Measurements from ENCODE around the gene SPSB2.

SPSB2 gene

GRCh38 chr12:6851153-6851920 is 21.8 kb downstream of the SPSB2 start, which contains the start of gene CDCA3:
CDCA3 (minus strand) TSS chr12:6851286; CDS start chr12:6850952, 334 bp downstream.
- DNase-seq (ENCODE audit: low spot score), result peak; percentile 98

GRCh38 chr12:6850796-6851152 is 22.3 kb downstream of the SPSB2 start:
- no peak for DNase-seq (ENCODE audit: low spot score)

GRCh38 chr12:6849976-6850560 is 23.0 kb downstream of the SPSB2 start:
- no peak for DNase-seq (ENCODE audit: low spot score)

DNA sequence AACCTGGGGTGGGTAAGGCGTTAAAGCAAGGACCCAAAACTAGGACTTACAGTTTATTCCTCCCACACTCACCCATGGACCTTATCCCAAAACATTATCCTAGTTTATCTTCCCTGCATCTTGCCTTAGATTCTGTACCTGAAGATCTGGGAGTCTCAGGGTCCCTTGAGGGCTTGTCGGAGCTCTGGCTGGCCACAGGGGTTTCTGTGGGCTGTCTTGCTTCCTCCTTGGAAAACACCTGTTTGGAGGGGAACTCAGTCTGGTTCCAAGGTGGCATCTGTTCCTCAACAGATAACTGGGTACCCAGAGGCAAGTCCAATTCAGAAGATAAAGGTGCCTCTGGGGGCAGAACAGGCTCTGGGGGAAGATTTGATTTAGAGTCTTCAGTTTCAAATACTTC is 23.7 kb downstream of the SPSB2 start:
- no peak for DNase-seq (ENCODE audit: low spot score)

DNA sequence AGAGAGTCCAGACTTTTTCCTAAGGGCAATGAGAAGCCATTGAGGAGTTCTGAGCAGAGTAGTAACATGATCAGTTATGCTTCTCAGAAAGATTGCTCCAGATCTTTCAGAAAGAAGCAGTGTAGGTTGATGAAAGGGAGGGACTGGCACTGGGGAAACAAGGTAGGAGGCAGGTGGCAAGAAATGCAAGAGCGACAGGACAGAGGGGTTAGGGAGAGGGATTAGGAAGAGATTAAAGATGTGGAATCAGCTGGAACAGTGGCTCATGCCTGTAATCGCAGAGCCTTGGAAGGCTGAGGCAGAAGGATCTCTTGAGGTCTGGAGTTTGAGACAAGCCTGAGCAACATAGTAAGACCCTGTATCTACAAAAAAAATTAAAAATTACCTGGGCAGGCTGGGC is 25.4 kb downstream of the SPSB2 start:
- no peak for DNase-seq (ENCODE audit: low spot score)

GRCh38 chr12:6846316-6846869 is 26.7 kb downstream of the SPSB2 start:
- no peak for DNase-seq (ENCODE audit: low spot score)

DNA sequence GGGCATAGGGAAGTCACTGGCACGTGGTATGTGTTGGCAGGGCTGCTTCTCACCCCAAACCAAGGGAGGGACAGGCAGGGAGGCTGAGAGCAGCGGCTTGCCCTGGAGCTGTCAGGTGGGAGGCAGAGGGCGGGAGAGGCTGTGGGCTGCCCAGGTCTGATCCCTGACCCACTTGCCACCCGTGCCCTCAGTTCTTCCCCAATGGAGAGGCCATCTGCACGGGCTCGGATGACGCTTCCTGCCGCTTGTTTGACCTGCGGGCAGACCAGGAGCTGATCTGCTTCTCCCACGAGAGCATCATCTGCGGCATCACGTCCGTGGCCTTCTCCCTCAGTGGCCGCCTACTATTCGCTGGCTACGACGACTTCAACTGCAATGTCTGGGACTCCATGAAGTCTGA is 27.7 kb downstream of the SPSB2 start:
- DNase-seq (ENCODE audit: low spot score), result no peak

- peak; percentile 71 for DNase-seq (ENCODE audit: low spot score)
These were observed 29.8 kb downstream of the SPSB2 start for GRCh38 chr12:6843118-6843902.

- no peak for DNase-seq (ENCODE audit: low spot score)
These were observed 31.0 kb downstream of the SPSB2 start for GRCh38 chr12:6842075-6842474.

GRCh38 chr12:6840761-6841515 is 32.2 kb downstream of the SPSB2 start, which contains the start of gene GNB3:
GNB3 (plus strand) TSS chr12:6840925; CDS start chr12:6841288, 363 bp downstream.
- peak; percentile 76 for DNase-seq (ENCODE audit: low spot score)

DNA sequence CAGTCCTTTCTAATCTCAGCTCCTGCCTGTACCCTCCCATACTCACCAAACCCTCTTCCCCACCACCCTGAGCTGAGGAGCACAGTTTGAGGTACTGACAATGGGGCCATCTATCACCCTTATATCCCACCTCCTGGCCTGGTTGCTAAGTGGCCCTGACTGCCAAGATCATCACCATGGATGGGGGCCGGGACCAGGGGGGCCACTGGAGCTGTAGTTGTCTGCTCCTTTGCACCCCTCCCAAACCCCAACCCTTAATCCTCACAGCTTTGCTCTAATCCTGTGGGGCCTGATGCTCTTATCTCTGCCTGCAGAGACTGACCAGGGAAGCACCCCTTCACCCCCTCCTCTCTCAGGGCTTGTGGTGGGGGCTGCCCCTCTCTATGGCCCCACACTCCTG is 32.8 kb downstream of the SPSB2 start:
- DNase-seq (ENCODE audit: low spot score), result peak; percentile 83

- peak; percentile 86 for DNase-seq (ENCODE audit: low spot score)
These were observed 33.5 kb downstream of the SPSB2 start for GRCh38 chr12:6839482-6840201.

DNA sequence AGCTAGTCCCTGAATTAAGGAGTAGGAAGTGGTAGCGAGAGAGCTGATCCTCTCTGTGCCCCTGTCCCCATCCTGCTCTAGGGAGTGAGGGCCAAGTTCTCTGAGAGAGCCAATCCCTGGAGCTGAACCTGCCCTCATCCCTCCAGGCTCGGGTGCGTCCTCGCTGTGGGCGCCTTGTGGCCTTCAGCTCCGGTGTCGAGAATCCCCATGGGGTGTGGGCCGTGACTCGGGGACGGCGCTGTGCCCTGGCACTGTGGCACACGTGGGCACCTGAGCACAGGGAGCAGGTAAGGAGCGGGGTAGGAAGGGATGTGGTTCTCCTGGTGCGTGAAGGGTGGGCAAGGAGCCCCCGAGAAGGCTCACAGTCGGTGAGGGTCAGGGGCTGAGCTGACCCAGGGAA is 34.2 kb downstream of the SPSB2 start:
- DNase-seq (ENCODE audit: low spot score), result no peak

DNA sequence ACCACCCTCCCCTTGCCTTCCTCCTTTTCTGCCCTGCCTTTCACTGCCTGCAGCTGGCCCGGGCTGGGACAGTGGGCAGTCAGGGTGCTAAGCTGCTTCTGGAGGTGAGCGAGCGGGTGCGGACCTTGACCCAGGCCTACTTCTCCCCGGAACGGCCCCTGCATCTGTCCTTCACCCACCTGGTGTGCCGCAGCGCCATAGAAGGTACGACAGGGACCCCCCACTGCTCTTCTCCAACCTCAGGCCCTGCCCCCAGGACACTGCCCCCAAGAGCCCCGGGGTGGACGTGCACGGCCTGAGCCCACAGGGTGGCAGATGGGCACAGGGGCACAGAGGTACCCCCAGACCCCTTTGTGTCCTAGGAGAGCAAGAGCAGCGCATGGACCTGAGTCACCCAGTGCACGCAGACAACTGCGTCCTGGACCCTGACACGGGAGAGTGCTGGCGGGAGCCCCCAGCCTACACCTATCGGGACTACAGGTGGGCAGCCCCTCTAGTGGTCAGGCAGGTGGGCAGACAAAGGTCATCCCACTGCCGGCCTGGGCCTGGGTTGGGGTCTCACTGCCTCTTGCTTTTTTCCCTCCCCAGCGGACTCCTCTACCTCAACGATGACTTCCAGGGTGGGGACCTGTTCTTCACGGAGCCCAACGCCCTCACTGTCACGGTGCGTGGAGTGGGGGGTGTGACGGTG is 35.6 kb downstream of the SPSB2 start:
- DNase-seq (ENCODE audit: low spot score), result no peak

DNA sequence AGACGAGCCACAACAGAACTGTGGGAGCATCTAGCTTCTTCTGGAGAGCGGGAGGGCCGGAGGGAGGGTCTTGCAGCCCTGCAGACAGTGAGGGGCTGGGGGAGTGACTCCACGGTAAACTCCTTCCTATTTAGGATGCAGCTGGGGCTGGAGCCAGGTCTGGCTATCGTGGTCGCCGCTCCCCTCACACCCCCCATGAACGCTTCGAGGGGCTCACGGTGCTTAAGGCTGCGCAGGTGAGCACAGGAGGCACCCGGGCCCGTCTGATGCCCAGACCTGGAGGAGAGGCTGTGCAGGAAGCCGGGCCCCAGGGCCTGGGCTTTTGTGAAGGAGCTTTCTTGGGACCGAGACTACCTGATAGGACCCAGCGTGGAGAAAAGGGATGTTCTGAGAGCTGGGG is 36.3 kb downstream of the SPSB2 start:
- no peak for DNase-seq (ENCODE audit: low spot score)

GRCh38 chr12:6834873-6835272 is 38.2 kb downstream of the SPSB2 start:
- DNase-seq (ENCODE audit: low spot score), result no peak

GRCh38 chr12:6834254-6834653 is 38.8 kb downstream of the SPSB2 start:
- DNase-seq (ENCODE audit: low spot score), result no peak

- no peak for DNase-seq (ENCODE audit: low spot score)
These were observed 39.8 kb downstream of the SPSB2 start for GRCh38 chr12:6833189-6833890.

GRCh38 chr12:6832125-6832524 is 41.0 kb downstream of the SPSB2 start:
- DNase-seq (ENCODE audit: low spot score), result no peak

DNA sequence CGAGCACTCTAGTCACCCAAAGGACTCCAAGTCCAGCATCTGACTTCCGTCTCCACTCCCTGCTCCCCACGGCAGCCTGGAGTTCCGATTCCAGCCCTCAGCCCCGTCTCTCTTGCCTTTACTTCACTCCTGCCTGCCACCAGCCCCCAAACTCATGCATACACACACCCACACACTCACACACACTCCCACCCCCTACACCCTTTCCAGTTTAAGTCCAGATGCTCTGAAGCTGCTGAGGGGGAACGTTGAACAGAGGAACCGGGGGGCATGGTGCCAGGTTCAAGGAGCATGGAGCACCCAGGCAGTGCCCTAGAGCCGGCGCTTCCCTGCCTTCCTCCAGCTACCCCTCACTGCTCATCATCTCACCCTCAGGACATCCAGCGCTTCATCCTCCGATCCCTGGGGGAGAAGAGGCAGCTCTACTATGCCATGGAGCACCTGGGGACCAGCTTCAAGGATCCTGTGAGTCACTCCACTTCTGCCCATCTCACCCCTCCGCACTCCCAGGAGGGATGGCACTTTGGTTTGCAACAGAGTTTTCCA is 41.6 kb downstream of the SPSB2 start:
- no peak for DNase-seq (ENCODE audit: low spot score)
